ENCODE results near the gene PROM2. TPM values are rescaled to one million over a fixed set of nuclear protein-coding genes. Genes with fewer than 3 reads are reported as not detected.
"Not testable (repeated sequence)": the region's sequence is repeated elsewhere in the genome, so short reads cannot be mapped to it uniquely, and the experiment has no call there.

The PROM2 gene
- total RNA-seq, result 0.82 TPM

- no peak for DNase-seq (ENCODE audit: low spot score in 2 of 2)
Observed at GRCh38 chr2:95274291-95275150, at the start of gene PROM2. PROM2 (plus strand) TSS chr2:95274449; CDS start chr2:95274586, 137 bp downstream.

GRCh38 chr2:95225658-95226057, 48.6 kb upstream of the PROM2 start:
- FAIRE-seq, result no peak

More at GRCh38 chr2:95274291-95275150, at the start of gene PROM2:
- no peak for FAIRE-seq

GRCh38 chr2:95231723-95232122, 42.5 kb upstream of the PROM2 start:
- DNase-seq (ENCODE audit: low spot score in 2 of 2), result peak; percentile 39 to 64
- no peak for FAIRE-seq

More at GRCh38 chr2:95225658-95226057, 48.6 kb upstream of the PROM2 start:
- no peak for DNase-seq (ENCODE audit: low spot score in 2 of 2)

GRCh38 chr2:95232232-95232631, 42.0 kb upstream of the PROM2 start:
- no peak for FAIRE-seq
- no peak for DNase-seq (ENCODE audit: low spot score in 2 of 2)

- FAIRE-seq, result no peak
Observed at GRCh38 chr2:95234286-95234785, 39.9 kb upstream of the PROM2 start.

GRCh38 chr2:95234816-95235215, 39.4 kb upstream of the PROM2 start:
- FAIRE-seq, result no peak
- no peak for DNase-seq (ENCODE audit: low spot score in 2 of 2)

More at GRCh38 chr2:95234286-95234785, 39.9 kb upstream of the PROM2 start:
- no peak for DNase-seq (ENCODE audit: low spot score in 2 of 2)

- no peak for FAIRE-seq
- DNase-seq (ENCODE audit: low spot score in 2 of 2), result no peak
Observed at GRCh38 chr2:95238131-95238530, 36.1 kb upstream of the PROM2 start.

- DNase-seq (ENCODE audit: low spot score in 2 of 2) (no peak), FAIRE-seq (no peak)
Observed at GRCh38 chr2:95240091-95240490, 34.2 kb upstream of the PROM2 start.

- DNase-seq (ENCODE audit: low spot score in 2 of 2) (no peak), FAIRE-seq (no peak)
Observed at GRCh38 chr2:95240556-95240955, 33.7 kb upstream of the PROM2 start.

GRCh38 chr2:95242084-95242483, 32.2 kb upstream of the PROM2 start:
- not testable (repeated sequence) for FAIRE-seq; DNase-seq (ENCODE audit: low spot score in 2 of 2)

- FAIRE-seq, result no peak
- no peak for DNase-seq (ENCODE audit: low spot score in 2 of 2)
Observed at GRCh38 chr2:95258271-95258670, 16.0 kb upstream of the PROM2 start.

- FAIRE-seq, result no peak
- no peak for DNase-seq (ENCODE audit: low spot score in 2 of 2)
Observed at GRCh38 chr2:95260028-95261023, 13.9 kb upstream of the PROM2 start.

GRCh38 chr2:95261602-95262001, 12.6 kb upstream of the PROM2 start:
- FAIRE-seq, result no peak
- DNase-seq (ENCODE audit: low spot score in 2 of 2), result no peak

GRCh38 chr2:95262896-95263542, 11.2 kb upstream of the PROM2 start:
- no peak for DNase-seq (ENCODE audit: low spot score in 2 of 2)
- FAIRE-seq, result no peak

- DNase-seq (ENCODE audit: low spot score in 2 of 2), result no peak
- no peak for FAIRE-seq
Observed at GRCh38 chr2:95264624-95265023, 9.6 kb upstream of the PROM2 start.

- FAIRE-seq (no peak), DNase-seq (ENCODE audit: low spot score in 2 of 2) (no peak)
Observed at GRCh38 chr2:95265182-95265581, 9.1 kb upstream of the PROM2 start.

GRCh38 chr2:95266781-95267430, 7.3 kb upstream of the PROM2 start:
- FAIRE-seq (no peak), DNase-seq (ENCODE audit: low spot score in 2 of 2) (no peak)

GRCh38 chr2:95267458-95268210, 6.6 kb upstream of the PROM2 start:
- FAIRE-seq (no peak), DNase-seq (ENCODE audit: low spot score in 2 of 2) (no peak)

Measured in frontal cortex (tissue), 4 donors.